Measurements from ENCODE around the gene OR5H6. TPM values are rescaled to one million over a fixed set of nuclear protein-coding genes. Genes with fewer than 3 reads are reported as not detected.
"Not testable (repeated sequence)": the region's sequence is repeated elsewhere in the genome, so short reads cannot be mapped to it uniquely, and the experiment has no call there.

Gene OR5H6
- total RNA-seq, 1 donor = not detected

DNA sequence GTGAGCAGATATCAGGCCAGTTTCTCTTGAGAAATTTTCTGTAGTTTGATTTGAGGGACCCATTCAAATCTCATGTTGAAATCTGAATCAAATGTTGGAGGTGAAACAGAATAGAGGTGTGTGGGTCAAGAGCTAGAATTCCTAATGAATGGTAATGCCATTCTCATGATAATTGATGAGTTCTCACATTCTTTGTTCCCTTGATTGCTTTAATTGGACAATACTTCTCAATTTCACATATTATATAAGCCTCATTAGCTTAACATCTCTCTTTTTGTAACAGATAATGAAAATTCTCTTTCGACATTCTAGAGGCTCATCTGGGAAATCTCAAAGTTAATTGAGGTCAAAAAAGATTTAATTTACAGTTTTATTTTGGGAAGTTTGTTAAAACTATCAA is 21.9 kb upstream of the OR5H6 start:
- DNase-seq (ENCODE audit: low read depth) = no peak
- no peak overlapping the region for H3K4me3 ChIP-seq (ENCODE audit: low read depth, low read length)
- TF ChIP-seq, protein P1, sequence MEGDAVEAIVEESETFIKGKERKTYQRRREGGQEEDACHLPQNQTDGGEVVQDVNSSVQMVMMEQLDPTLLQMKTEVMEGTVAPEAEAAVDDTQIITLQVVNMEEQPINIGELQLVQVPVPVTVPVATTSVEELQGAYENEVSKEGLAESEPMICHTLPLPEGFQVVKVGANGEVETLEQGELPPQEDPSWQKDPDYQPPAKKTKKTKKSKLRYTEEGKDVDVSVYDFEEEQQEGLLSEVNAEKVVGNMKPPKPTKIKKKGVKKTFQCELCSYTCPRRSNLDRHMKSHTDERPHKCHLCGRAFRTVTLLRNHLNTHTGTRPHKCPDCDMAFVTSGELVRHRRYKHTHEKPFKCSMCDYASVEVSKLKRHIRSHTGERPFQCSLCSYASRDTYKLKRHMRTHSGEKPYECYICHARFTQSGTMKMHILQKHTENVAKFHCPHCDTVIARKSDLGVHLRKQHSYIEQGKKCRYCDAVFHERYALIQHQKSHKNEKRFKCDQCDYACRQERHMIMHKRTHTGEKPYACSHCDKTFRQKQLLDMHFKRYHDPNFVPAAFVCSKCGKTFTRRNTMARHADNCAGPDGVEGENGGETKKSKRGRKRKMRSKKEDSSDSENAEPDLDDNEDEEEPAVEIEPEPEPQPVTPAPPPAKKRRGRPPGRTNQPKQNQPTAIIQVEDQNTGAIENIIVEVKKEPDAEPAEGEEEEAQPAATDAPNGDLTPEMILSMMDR (IDR thresholded peaks at IDR 0.05; ENCODE audit: insufficient read depth, low read length) = no peak

DNA sequence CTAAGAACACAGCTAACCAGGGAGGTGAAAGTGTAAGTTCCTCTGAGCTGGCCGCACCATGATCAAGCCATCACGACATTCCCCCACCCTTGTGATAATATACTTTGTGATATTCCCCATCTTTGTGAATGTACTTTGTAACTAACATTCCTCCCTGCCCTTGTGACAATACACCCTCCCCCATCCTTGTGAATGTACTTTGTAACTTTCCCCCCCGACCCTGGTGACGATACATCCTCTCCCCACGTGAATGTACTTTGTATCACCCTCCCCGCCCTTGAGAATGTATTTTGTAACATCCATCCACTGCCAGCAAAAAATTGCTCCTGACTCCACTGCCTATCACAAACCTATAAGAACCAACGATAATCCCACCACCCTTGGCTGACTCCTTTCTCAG is 20.2 kb upstream of the OR5H6 start:
- TF ChIP-seq, protein P1 (IDR thresholded peaks at IDR 0.05; ENCODE audit: insufficient read depth, low read length) = no peak
- H3K4me3 ChIP-seq (ENCODE audit: low read depth, low read length) = no peak overlapping the region

DNA sequence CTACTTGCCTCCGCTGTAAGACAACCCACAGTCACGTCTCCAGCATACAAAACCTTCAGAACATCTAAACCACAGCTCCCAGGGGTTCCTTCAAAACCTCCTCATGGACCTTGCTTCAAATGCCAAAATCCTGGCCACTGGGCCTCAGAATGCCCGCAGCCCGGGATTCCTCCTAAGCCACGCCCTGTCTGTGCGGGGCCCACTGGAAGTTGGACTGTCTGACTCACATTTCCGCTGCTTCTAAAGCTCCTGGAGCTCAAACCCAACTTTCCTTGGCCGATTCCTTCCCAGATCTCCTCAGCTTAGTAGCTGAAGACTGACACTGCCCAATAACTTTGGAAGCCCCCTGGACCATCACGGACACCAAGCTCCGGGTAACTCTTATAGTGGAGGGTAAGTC is 17.9 kb upstream of the OR5H6 start:
- H3K4me3 ChIP-seq (ENCODE audit: low read depth, low read length) = no peak overlapping the region
- no peak for DNase-seq (ENCODE audit: low read depth)
- TF ChIP-seq, protein P1 (IDR thresholded peaks at IDR 0.05; ENCODE audit: insufficient read depth, low read length) = no peak

More for the DNA sequence above, 20.2 kb upstream of the OR5H6 start:
- no peak for DNase-seq (ENCODE audit: low read depth)

DNA sequence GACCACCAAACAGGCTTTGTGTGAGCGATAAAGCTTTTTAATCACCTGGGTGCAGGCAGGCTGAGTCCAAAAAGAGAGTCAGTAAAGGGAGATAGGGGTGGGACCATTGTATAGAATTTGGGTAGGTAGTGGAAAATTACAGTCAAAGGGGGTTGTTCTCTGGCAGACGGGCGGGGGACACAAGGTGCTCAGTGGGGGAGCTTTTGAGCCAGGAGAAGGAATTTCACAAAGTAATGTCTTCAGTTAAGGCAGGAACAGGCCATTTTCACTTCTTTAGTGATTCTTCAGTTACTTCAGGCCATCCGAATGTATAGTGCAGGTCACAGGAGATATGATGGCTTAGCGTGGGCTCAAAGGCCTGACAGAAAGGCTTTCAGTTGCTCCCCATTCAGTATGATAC is 8.0 kb upstream of the OR5H6 start:
- not testable (repeated sequence) for H3K4me3 ChIP-seq (ENCODE audit: low read depth, low read length); DNase-seq (ENCODE audit: low read depth)

DNA sequence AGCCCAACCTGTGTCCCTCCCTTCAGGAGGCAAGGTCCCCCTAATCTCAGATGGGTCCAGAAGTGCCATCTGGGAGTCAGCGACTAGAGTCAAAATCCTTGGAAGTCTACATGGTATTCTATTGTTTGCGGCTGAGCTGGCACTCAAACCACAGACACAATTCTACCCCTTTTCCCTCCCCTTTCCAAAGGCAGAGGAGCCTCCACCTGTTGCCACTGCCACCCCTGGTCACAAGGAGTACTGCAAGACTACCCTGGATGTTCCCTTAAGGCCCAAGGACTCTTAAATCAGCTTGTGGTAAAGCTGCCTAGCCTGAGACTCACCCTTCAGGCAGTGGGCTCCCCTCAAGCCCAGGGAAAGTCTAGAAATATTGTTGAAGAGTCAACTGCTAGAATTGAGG is 4.3 kb upstream of the OR5H6 start:
- H3K4me3 ChIP-seq (ENCODE audit: low read depth, low read length) = no peak overlapping the region
- TF ChIP-seq, protein P1 (IDR thresholded peaks at IDR 0.05; ENCODE audit: insufficient read depth, low read length) = no peak
- no peak for DNase-seq (ENCODE audit: low read depth)

DNA sequence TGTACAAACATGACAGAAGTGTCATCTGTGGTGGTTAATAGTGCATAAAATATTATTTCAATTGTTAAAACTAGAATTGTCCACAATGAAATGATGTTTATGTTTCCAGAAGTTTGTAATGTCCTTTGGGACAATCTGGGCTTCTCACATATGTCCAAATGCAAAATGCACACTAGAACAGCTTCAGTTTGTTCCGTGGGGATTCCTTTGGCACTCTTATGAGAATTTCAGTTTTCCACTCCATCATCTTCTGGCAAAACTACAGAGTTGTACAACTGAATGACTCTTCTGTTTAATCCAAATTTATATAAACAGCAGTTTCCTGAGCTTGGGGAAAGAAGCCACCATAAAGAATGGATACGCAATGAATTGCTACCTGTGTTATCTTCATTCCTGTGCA is 2.0 kb upstream of the OR5H6 start:
- no peak overlapping the region for H3K4me3 ChIP-seq (ENCODE audit: low read depth, low read length)
- no peak for DNase-seq (ENCODE audit: low read depth)
- TF ChIP-seq, protein P1 (IDR thresholded peaks at IDR 0.05; ENCODE audit: insufficient read depth, low read length) = no peak

DNA sequence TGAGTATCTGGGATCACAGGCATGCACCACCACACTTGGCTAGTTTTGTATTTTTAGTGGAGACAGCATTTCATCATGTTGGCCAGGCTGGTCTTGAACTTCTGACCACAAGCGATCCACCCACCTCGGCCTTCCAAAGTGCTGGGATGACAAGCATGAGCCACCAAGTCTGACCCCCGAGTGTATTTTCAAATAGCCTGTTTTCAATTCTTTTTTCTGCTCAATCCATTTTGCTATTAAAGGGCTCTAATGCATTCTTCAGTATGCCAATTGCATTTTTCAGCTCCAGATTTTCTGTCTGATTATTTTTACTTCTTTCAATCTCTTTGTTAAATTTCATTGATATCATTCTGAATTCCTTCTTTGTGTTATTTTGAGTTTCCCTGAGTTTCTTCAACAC is 5.8 kb downstream of the OR5H6 start:
- TF ChIP-seq, protein P1 (IDR thresholded peaks at IDR 0.05; ENCODE audit: insufficient read depth, low read length) = no peak
- no peak overlapping the region for H3K4me3 ChIP-seq (ENCODE audit: low read depth, low read length)
- no peak for DNase-seq (ENCODE audit: low read depth)

Data from fibroblast of the aortic adventitia (primary cell).